Fibroblast of mammary gland (primary cell): ENCODE results near the gene FSTL4.

Source experiments
- DNase-seq: peaks from one replicate; pipeline ENCODE4 v3.0.0-alpha.2; 2010; ENCODE audit warnings: low read depth
- H3K4me3 ChIP-seq: 2 replicates; pipeline ENCODE4 v1.5.1; 2011; ENCODE audit warnings: low read depth, mild to moderate bottlenecking, low read length, moderate library complexity; ENCODE audit not compliant: control insufficient read depth
- TF ChIP-seq, protein P1 (sequence below): conservative IDR thresholded peaks from 2 replicates; pipeline ENCODE4 v1.5.1; 2011; ENCODE audit warnings: low read depth, low read length, inconsistent platforms; ENCODE audit not compliant: control insufficient read depth, insufficient read depth

Gene FSTL4

DNA sequence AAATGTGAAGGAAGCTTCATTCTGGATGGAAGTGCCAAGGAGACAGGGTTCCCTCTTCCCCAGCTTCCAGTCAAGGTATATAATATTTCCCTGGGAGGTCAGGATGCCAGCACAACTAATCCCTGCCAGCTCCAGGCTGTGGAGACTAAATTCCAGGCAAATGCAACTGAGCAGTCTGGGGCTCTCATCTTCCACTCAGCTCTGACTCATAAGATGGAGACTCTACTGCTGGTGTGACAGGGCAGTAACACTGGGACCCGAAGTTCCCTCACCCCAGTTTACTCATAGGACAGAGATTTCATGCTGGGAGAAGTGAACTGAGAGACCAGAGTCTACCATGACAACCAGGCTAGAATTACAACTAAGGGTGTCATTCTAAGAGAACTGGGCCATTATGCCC is 235.4 kb downstream of the FSTL4 start:
- DNase-seq: peak; percentile 11
- TF ChIP-seq, protein P1, sequence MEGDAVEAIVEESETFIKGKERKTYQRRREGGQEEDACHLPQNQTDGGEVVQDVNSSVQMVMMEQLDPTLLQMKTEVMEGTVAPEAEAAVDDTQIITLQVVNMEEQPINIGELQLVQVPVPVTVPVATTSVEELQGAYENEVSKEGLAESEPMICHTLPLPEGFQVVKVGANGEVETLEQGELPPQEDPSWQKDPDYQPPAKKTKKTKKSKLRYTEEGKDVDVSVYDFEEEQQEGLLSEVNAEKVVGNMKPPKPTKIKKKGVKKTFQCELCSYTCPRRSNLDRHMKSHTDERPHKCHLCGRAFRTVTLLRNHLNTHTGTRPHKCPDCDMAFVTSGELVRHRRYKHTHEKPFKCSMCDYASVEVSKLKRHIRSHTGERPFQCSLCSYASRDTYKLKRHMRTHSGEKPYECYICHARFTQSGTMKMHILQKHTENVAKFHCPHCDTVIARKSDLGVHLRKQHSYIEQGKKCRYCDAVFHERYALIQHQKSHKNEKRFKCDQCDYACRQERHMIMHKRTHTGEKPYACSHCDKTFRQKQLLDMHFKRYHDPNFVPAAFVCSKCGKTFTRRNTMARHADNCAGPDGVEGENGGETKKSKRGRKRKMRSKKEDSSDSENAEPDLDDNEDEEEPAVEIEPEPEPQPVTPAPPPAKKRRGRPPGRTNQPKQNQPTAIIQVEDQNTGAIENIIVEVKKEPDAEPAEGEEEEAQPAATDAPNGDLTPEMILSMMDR: no peak

GRCh38 chr5:133373121-133373870 is 239.0 kb downstream of the FSTL4 start:
- H3K4me3 ChIP-seq: no peak overlapping the region
- TF ChIP-seq, protein P1: no peak
- DNase-seq: peak; percentile 79

More for the DNA sequence above, 235.4 kb downstream of the FSTL4 start:
- no peak overlapping the region for H3K4me3 ChIP-seq

DNA sequence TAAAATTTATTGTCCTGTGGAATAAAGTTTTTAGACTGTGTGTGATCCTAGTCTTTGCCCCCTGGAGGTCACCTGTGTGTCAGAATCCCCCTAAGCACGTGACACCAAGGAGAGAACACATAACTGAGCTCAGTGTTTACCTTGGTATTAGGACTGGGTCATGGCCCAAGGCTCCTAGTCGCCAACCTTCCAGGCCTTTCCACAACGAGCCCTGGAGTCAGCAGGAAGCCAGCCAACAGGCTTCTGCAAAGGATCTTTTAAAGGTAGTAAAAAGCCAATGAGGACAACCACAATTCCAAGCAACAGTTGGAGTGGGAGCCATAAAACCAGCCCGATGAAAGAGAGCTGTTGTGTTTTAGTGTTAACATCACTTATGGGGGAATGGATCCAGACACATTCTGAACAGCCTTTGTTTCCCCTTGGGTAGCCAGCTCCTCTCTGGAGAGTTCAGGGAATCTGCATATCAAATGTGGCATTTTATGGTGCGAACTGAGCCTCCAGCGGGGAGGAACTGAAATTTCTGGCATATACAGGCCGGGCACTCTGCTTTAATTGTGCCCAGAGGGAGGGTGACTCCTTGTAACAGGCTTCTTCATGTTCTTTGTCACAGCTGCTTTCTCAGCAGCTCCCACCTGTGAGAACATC is 239.9 kb downstream of the FSTL4 start:
- no peak for DNase-seq

DNA sequence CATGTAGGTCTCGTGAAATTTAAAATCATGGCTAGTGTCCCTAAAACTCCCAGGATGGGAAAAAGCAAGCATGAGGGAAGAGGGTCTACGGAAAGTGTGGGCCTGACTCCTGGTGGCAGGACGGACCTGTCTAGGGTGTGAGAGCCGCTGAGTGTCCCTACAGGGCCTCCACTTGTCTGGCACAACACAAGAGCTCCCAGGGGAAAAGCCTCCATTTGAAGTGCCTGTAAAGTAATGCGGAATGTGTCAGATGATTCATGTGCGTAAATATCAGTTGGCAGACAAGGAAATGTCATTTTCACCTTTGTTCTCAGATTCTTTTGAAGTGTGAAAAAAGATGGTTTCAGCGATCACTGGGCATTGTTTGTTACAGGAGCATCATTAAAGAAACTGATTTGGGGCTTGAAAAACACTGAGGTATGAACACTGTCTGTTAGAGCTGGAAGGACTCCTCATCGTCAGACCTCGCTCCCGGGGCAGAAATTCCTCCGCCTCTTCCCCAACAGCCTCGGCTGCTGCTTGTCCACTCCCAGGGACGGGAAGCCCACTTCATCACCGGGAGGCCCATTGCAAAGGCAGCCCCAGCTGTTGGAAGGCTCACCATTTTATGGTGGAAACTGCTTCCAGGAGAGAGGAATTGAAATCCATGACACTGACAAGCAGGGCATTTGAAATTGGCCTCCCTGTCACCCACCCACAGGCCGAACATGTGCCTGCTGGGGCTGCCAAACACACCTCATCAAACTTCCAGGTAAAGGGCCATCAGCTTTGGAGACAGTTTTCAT is 240.8 kb downstream of the FSTL4 start:
- DNase-seq: no peak
- H3K4me3 ChIP-seq: no peak overlapping the region
- TF ChIP-seq, protein P1: no peak

More for the DNA sequence above, 239.9 kb downstream of the FSTL4 start:
- TF ChIP-seq, protein P1: no peak
- H3K4me3 ChIP-seq: no peak overlapping the region

DNA sequence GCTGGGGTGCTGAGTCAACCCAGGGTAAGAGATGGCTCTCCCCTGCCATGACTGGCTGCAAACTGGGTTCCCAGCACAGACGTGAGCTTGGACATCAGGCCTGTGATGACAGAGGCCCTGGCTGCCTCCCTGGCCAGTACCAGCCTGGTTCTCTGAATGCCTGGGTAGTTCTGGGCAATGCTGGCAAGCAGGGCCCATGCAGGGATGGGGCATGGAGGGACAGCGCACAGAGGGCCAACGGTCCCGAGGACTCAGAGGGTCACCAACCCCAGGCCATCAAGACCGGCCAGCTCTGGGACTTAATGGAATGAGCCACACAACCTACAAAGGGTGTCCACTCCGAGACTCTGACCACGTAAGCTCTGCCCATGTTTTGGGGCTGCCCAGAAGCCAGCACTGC is 241.4 kb downstream of the FSTL4 start:
- no peak for DNase-seq
- TF ChIP-seq, protein P1: no peak
- H3K4me3 ChIP-seq: no peak overlapping the region

GRCh38 chr5:133370036-133370831 is 242.1 kb downstream of the FSTL4 start:
- TF ChIP-seq, protein P1: no peak
- DNase-seq: peak; percentile 80

More at GRCh38 chr5:133370036-133370831, 242.1 kb downstream of the FSTL4 start:
- H3K4me3 ChIP-seq: no peak overlapping the region
